K562 (cell line): ENCODE data around the gene MYO18B. TPM values are rescaled to one million over a fixed set of nuclear protein-coding genes. Genes with fewer than 3 reads are reported as not detected.

Experiments
- ATF7 ChIP-seq: fragments of 450-650 bp; IDR thresholded peaks from 2 replicates; pipeline ENCODE4 v1.7.1; 2014; ENCODE audit warnings: mild to moderate bottlenecking, moderate library complexity
- C11orf30 ChIP-seq: fragments of 450-650 bp; IDR thresholded peaks from 2 replicates; pipeline ENCODE4 v1.6.1; 2016; ENCODE audit warnings: low read depth, mild to moderate bottlenecking
- CBX8 ChIP-seq: fragments of 200-600 bp; sonication (generic); IDR thresholded peaks from 2 replicates; pipeline ENCODE4 v1.6.1; 2012; ENCODE audit warnings: borderline replicate concordance, mixed run types, low read depth, mild to moderate bottlenecking, moderate library complexity, mixed read lengths, low read length, control low read depth, inconsistent platforms; ENCODE audit not compliant: poor library complexity, severe bottlenecking; ENCODE audit errors: extremely low read depth
- CCAR2 ChIP-seq: fragments of 200-400 bp; formaldehyde crosslinking; IDR thresholded peaks from 2 replicates; pipeline ENCODE4 v1.6.1; 2017; ENCODE audit warnings: mild to moderate bottlenecking, low read depth, low read length
- FOSL1 ChIP-seq: fragments of 200-800 bp; sonication (Bioruptor generic); conservative IDR thresholded peaks from 2 replicates; pipeline ENCODE4 v1.6.1; 2016; ENCODE audit warnings: missing genetic modification characterization, missing compliant biosample characterization
- HDAC1 ChIP-seq, 2 experiments: fragments of 450-650 bp; IDR thresholded peaks; 2 replicates each; pipeline ENCODE4 v1.6.1; 2016 to 2017; ENCODE audit warnings: inconsistent platforms in 1 of 2, mild to moderate bottlenecking in 1 of 2, moderate library complexity in 1 of 2
- HDGF ChIP-seq: fragments of 450-650 bp; IDR thresholded peaks from 2 replicates; pipeline ENCODE4 v1.6.1; 2016
- KLF1 ChIP-seq: fragments of 450-650 bp; IDR thresholded peaks from 2 replicates; pipeline ENCODE4 v1.6.1; 2016; ENCODE audit warnings: missing genetic modification characterization, missing compliant biosample characterization
- MBD2 ChIP-seq: sonication (generic); IDR thresholded peaks from 2 replicates; pipeline ENCODE4 v1.6.1; 2016; ENCODE audit warnings: low read depth, borderline replicate concordance
- MCM3 ChIP-seq: fragments of 450-650 bp; IDR thresholded peaks from 2 replicates; pipeline ENCODE4 v1.6.1; 2016
- MEF2D ChIP-seq: conservative IDR thresholded peaks from 2 replicates; pipeline ENCODE4 v1.6.1; 2016; ENCODE audit warnings: low read depth, missing genetic modification characterization, missing compliant biosample characterization
- MTA2 ChIP-seq: fragments of 450-650 bp; IDR thresholded peaks from 2 replicates; pipeline ENCODE4 v1.6.1; 2016; ENCODE audit warnings: low read depth
- NCOA1 ChIP-seq: fragments of 450-650 bp; IDR thresholded peaks from 2 replicates; pipeline ENCODE4 v1.6.1; 2016; ENCODE audit warnings: low read depth
- PKNOX1 ChIP-seq: fragments of 450-650 bp; IDR thresholded peaks from 2 replicates; pipeline ENCODE4 v1.6.1; 2016
- RBFOX2 ChIP-seq: fragments of 200-400 bp; formaldehyde crosslinking; IDR thresholded peaks from 2 replicates; pipeline ENCODE4 v1.6.1; 2017; ENCODE audit warnings: low read depth, mild to moderate bottlenecking, low read length, moderate library complexity
- RBM34 ChIP-seq: fragments of 200-400 bp; formaldehyde crosslinking; IDR thresholded peaks from 2 replicates; pipeline ENCODE4 v1.6.1; 2018; ENCODE audit warnings: low read length, borderline replicate concordance; ENCODE audit not compliant: insufficient read depth
- SMAD4 ChIP-seq: fragments of 250-450 bp; sonication (Bioruptor Pico); conservative IDR thresholded peaks from 2 replicates; pipeline ENCODE4 v1.8.0; 2021; ENCODE audit warnings: inconsistent platforms, mild to moderate bottlenecking, moderate library complexity
- SOX6 ChIP-seq: fragments of 450-650 bp; IDR thresholded peaks from 2 replicates; pipeline ENCODE4 v1.6.1; 2014; ENCODE audit warnings: mild to moderate bottlenecking
- TRIM24 ChIP-seq, 2 experiments: fragments of 450-650 bp; IDR thresholded peaks; 2 replicates each; pipeline ENCODE4 v1.6.1; 2016
- VEZF1 ChIP-seq: fragments of 200-800 bp; sonication (Bioruptor generic); IDR thresholded peaks from 2 replicates; pipeline ENCODE4 v1.6.1; 2017; ENCODE audit warnings: missing genetic modification characterization, missing compliant biosample characterization
- ZMIZ1 ChIP-seq, 2 experiments: fragments of 150-350 bp in 1 of 2; IDR thresholded peaks; 2 replicates each; pipeline ENCODE4 v1.6.1; 2012 to 2016; ENCODE audit warnings: low read depth in 2 of 2, low read length in 2 of 2, mild to moderate bottlenecking in 1 of 2, moderate library complexity in 1 of 2
- ZNF512 ChIP-seq: IDR thresholded peaks from 2 replicates; pipeline ENCODE4 v1.6.1; 2016; ENCODE audit warnings: missing genetic modification characterization, missing compliant biosample characterization
- polyA plus RNA-seq, 8 experiments: library from polyadenylated mRNA; depleted of rRNA in 4 of 8; stranded (reverse) in 5 of 8; unstranded in 3 of 8; fragments of >200 nt; fragmentation: Nextera tagmentation in 2 of 8; fragmentation: Illumina TruSeq in 1 of 8; extraction: Ambion mirVana in 2 of 8; extraction: Trizol in 1 of 8; gene quantifications; 2 replicates each; pipeline versions ENCODE4 v1.2.1 to v1.2.3, GENCODE V29; 2011 to 2014; ENCODE audit warnings: inconsistent platforms in 1 of 8, missing spikeins in 1 of 8
- total RNA-seq, 7 experiments: library from RNA; depleted of rRNA in 6 of 7; stranded (reverse); fragments of >200 nt in 6 of 7; fragmentation: Illumina TruSeq in 2 of 7; extraction: Trizol in 2 of 7; gene quantifications; 2 replicates each; pipeline versions ENCODE4 v1.2.1 to v1.2.3, GENCODE V29; 2011 to 2021; ENCODE audit warnings: low replicate concordance in 1 of 7

The MYO18B gene
- total and polyA plus RNA-seq, 9 of the 15 experiments (the other 6 are each of a cell fraction or from before 2014, with no cell fraction given), result 0.06 to 7.0 (median 4.3) TPM

GRCh38 chr22:25762147-25762546, 20.2 kb downstream of the MYO18B start (continued):
- peak; percentile 30; the same call in 1 of the 2 replicates for TF ChIP-seq VEZF1 (CRISPR knock-in tag)
- 0 out of 2 replicates have a peak, but pooled peaks have one; percentile 29 for TF ChIP-seq FOSL1
- no peak for TF ChIP-seq RBFOX2
- TF ChIP-seq CCAR2, result no peak
- TF ChIP-seq CBX8, result no peak
- TF ChIP-seq PKNOX1, result peak; percentile 40; the same call in 1 of the 2 replicates
- peak; percentile 84 for TF ChIP-seq SOX6
- TF ChIP-seq ATF7, result peak; percentile 36; the same call in 1 of the 2 replicates
- TF ChIP-seq RBM34, result no peak
- no peak for TF ChIP-seq HDGF
- TF ChIP-seq SMAD4 (CRISPR knock-in tag), result peak; percentile 77; the same call in 1 of the 2 replicates
- no peak for TF ChIP-seq C11orf30
- TF ChIP-seq MEF2D (tag), result peak; percentile 93
- peak; percentile 32; the same call in 1 of the 2 replicates for TF ChIP-seq NCOA1
- TF ChIP-seq KLF1, result no peak
- TF ChIP-seq HDAC1 (IDR thresholded peaks at IDR 0.05), result peak in 1 of 2 experiments; percentile 66; a peak in 2 of 4 replicates
- TF ChIP-seq MTA2, result peak; percentile 80
- 0 out of 2 replicates have a peak, but pooled peaks have one; percentile 35 for TF ChIP-seq MBD2
- no peak for TF ChIP-seq MCM3
- no peak for TF ChIP-seq ZNF512
- peak in 1 of 2 experiments; percentile 49; a peak in 2 of 4 replicates for TF ChIP-seq ZMIZ1 (IDR thresholded peaks at IDR 0.05; ENCODE audit: low read depth in 2 of 2, low read length in 2 of 2)
- peak; percentile 53 to 74; a peak in 2 of 4 replicates for TF ChIP-seq TRIM24 (IDR thresholded peaks at IDR 0.05)
